HG03175 (cell line): ENCODE data around the gene DGKG.

Experiments used
- ATAC-seq: cut with Tn5 transposase; IDR thresholded peaks from one replicate; pipeline ENCODE4 v1.9.1; 2021; ENCODE audit warnings: mild to moderate bottlenecking, moderate library complexity; ENCODE audit not compliant: unreplicated experiment

The DGKG gene

GRCh38 chr3:186368176-186368575, 6.1 kb upstream of the DGKG start:
- ATAC-seq = no peak

- no peak for ATAC-seq
Measured at GRCh38 chr3:186367631-186368030, 5.6 kb upstream of the DGKG start.

GRCh38 chr3:186366206-186366605, 4.2 kb upstream of the DGKG start:
- ATAC-seq = no peak

- ATAC-seq = no peak
Measured at GRCh38 chr3:186365202-186365974, 3.4 kb upstream of the DGKG start.

- no peak for ATAC-seq
Measured at GRCh38 chr3:186362988-186363387, 954 bp upstream of the DGKG start.

- ATAC-seq = no peak
Measured at GRCh38 chr3:186362537-186362842, 456 bp upstream of the DGKG start.

- ATAC-seq = peak; percentile 12
Measured at GRCh38 chr3:186361246-186361761, 730 bp downstream of the DGKG start.

GRCh38 chr3:186360779-186361178, 1.3 kb downstream of the DGKG start:
- no peak for ATAC-seq

- no peak for ATAC-seq
Measured at GRCh38 chr3:186359078-186359477, 3.0 kb downstream of the DGKG start.

- no peak for ATAC-seq
Measured at GRCh38 chr3:186356152-186356551, 5.9 kb downstream of the DGKG start.

- ATAC-seq = no peak
Measured at GRCh38 chr3:186354100-186354499, 7.9 kb downstream of the DGKG start.

GRCh38 chr3:186352369-186352768, 9.7 kb downstream of the DGKG start:
- no peak for ATAC-seq

- ATAC-seq = no peak
Measured at GRCh38 chr3:186342197-186342596, 19.8 kb downstream of the DGKG start.

GRCh38 chr3:186340204-186340603, 21.8 kb downstream of the DGKG start:
- ATAC-seq = no peak

- no peak for ATAC-seq
Measured at GRCh38 chr3:186339180-186339918, 22.7 kb downstream of the DGKG start.

- no peak for ATAC-seq
Measured at GRCh38 chr3:186333256-186333655, 28.8 kb downstream of the DGKG start.

GRCh38 chr3:186330772-186331460, 31.1 kb downstream of the DGKG start:
- no peak for ATAC-seq

- ATAC-seq = no peak
Measured at GRCh38 chr3:186329589-186329988, 32.4 kb downstream of the DGKG start.

- no peak for ATAC-seq
Measured at GRCh38 chr3:186327912-186328487, 34.0 kb downstream of the DGKG start.

GRCh38 chr3:186322761-186323160, 39.3 kb downstream of the DGKG start:
- no peak for ATAC-seq

- no peak for ATAC-seq
Measured at GRCh38 chr3:186321746-186322145, 40.3 kb downstream of the DGKG start.
